HCT116 (cell line): ENCODE measurements around the gene FGF19. TPM values are rescaled to one million over a fixed set of nuclear protein-coding genes. Genes with fewer than 3 reads are reported as not detected.

Experiments used
- ATAC-seq: fragments of 200-7000 bp; cut with Tn5 transposase; 2 replicates; pipeline ENCODE4 v1.9.1; 2020; ENCODE audit warnings: mild to moderate bottlenecking, moderate library complexity
- BruUV-seq: library from RNA; stranded (reverse); fragments of 400-500 nt; replicated peaks from 2 replicates; lab custom pipeline; 2021; lab: Mats Ljungman, UMichigan
- CTCF ChIA-PET: fragments of 300-600 bp; sonication (Branson Sonifier 250); formaldehyde crosslinking; loops from one replicate; lab custom pipeline; 2021; ENCODE audit warnings: antibody characterized with exemption; lab: Charles Lee
- POLR2A ChIA-PET: fragments of 300-600, 350-600 bp; sonication (Branson Sonifier 250); formaldehyde crosslinking; loops from one replicate; lab custom pipeline; 2021; ENCODE audit warnings: antibody characterized with exemption; lab: Charles Lee
- RAD21 ChIA-PET, 2 experiments: fragments of 300-600 bp; sonication (Branson Sonifier 250); formaldehyde crosslinking; loops; one replicate each; lab custom pipeline; 2023; ENCODE audit warnings: low total read pairs in 2 of 2; ENCODE audit not compliant: uncharacterized antibody in 2 of 2, unreplicated experiment in 2 of 2, low non-redundant PET in 1 of 2; lab: Charles Lee
- DNase-seq: peaks from one replicate; pipeline ENCODE4 v3.0.0-alpha.2; 2010; ENCODE audit warnings: low read depth, low spot score
- H2AFZ ChIP-seq: fragments of 200-600 bp; shearing (Covaris generic), sonication (generic); 2 replicates; pipeline ENCODE4 v1.6.1; 2017; ENCODE audit warnings: low read depth, mixed run types, mixed read lengths, antibody characterized with exemption, low read length; ENCODE audit not compliant: poor library complexity, severe bottlenecking
- H3K27ac ChIP-seq: 2 replicates; pipeline ENCODE4 v1.5.1; 2012; ENCODE audit warnings: low read depth, low read length
- H3K27me3 ChIP-seq: fragments of 200-600 bp; sonication (generic); 2 replicates; pipeline ENCODE4 v1.6.1; 2016; ENCODE audit warnings: mixed run types, low read length, mixed read lengths; ENCODE audit not compliant: insufficient read depth
- H3K36me3 ChIP-seq, 2 experiments: fragments of 200-500 bp in 1 of 2; fragments of 200-600 bp in 1 of 2; sonication (Bioruptor generic) in 1 of 2; sonication (generic) in 1 of 2; 2 replicates each; pipeline versions ENCODE4 v1.5.1 to v1.6.1; 2014 to 2016; ENCODE audit warnings: low read length in 2 of 2, inconsistent platforms in 1 of 2, mixed read lengths in 1 of 2, mixed run types in 1 of 2; ENCODE audit not compliant: insufficient read depth in 2 of 2, control insufficient read depth in 1 of 2
- H3K4me1 ChIP-seq, 2 experiments: fragments of 200-600 bp in 1 of 2; sonication (generic) in 1 of 2; 2 replicates each; pipeline versions ENCODE4 v1.5.1 to v1.6.1; 2012 to 2017; ENCODE audit warnings: low read length in 2 of 2, inconsistent platforms in 1 of 2, mild to moderate bottlenecking in 1 of 2, mixed read lengths in 1 of 2, mixed run types in 1 of 2, moderate library complexity in 1 of 2; ENCODE audit not compliant: insufficient read depth in 2 of 2, control insufficient read depth in 1 of 2
- H3K4me2 ChIP-seq: fragments of 200-600 bp; sonication (generic); 2 replicates; pipeline ENCODE4 v1.6.1; 2017; ENCODE audit warnings: mixed run types, low read length, mixed read lengths
- H3K4me3 ChIP-seq, 2 experiments: fragments of 200-600 bp in 1 of 2; sonication (generic) in 1 of 2; replicated peaks in 1 of 2; 2 replicates each; pipeline ENCODE4 v1.5.1; 2011 to 2016; ENCODE audit warnings: low read length in 2 of 2, control low read depth in 1 of 2, low read depth in 1 of 2, mild to moderate bottlenecking in 1 of 2, mixed read lengths in 1 of 2, mixed run types in 1 of 2
- H3K79me2 ChIP-seq: fragments of 200-600 bp; sonication (generic); 2 replicates; pipeline ENCODE4 v1.6.1; 2017; ENCODE audit warnings: mild to moderate bottlenecking, mixed run types, low read length, moderate library complexity, mixed read lengths; ENCODE audit not compliant: insufficient read depth
- H3K9ac ChIP-seq: fragments of 200-600 bp; sonication (generic); 2 replicates; pipeline ENCODE4 v1.6.1; 2016; ENCODE audit warnings: low read length, mixed read lengths
- H3K9me2 ChIP-seq: fragments of 200-600 bp; sonication (generic), shearing (Covaris generic); 2 replicates; pipeline ENCODE4 v1.6.1; 2017; ENCODE audit warnings: mixed run types, mild to moderate bottlenecking, moderate library complexity; ENCODE audit not compliant: insufficient read depth
- H3K9me3 ChIP-seq, 2 experiments: fragments of 200-500 bp in 1 of 2; fragments of 200-600 bp in 1 of 2; sonication (Bioruptor generic) in 1 of 2; sonication (generic) in 1 of 2; 2 replicates each; pipeline ENCODE4 v1.6.1; 2014 to 2017; ENCODE audit warnings: low read length in 2 of 2, mixed read lengths in 2 of 2, inconsistent platforms in 1 of 2, low read depth in 1 of 2, mild to moderate bottlenecking in 1 of 2, mixed run types in 1 of 2, moderate library complexity in 1 of 2; ENCODE audit not compliant: control insufficient read depth in 1 of 2, insufficient read depth in 1 of 2
- H4K20me1 ChIP-seq: fragments of 200-600 bp; sonication (generic), shearing (Covaris generic); 2 replicates; pipeline ENCODE4 v1.6.1; 2017; ENCODE audit warnings: mixed run types, mild to moderate bottlenecking, moderate library complexity; ENCODE audit not compliant: insufficient read depth
- CBX3 ChIP-seq: IDR thresholded peaks from 2 replicates; pipeline ENCODE4 v1.6.1; 2012; ENCODE audit warnings: low read depth
- CEBPB ChIP-seq: IDR thresholded peaks from 2 replicates; pipeline ENCODE4 v1.6.1; 2012; ENCODE audit warnings: low read depth
- EGR1 ChIP-seq: IDR thresholded peaks from 2 replicates; pipeline ENCODE4 v1.6.1; 2012; ENCODE audit warnings: low read depth
- ELF1 ChIP-seq: IDR thresholded peaks from 2 replicates; pipeline ENCODE4 v1.6.1; 2012; ENCODE audit warnings: low read depth, borderline replicate concordance
- EZH2phosphoT487 ChIP-seq: fragments of 200-600 bp; IDR thresholded peaks from 2 replicates; pipeline ENCODE4 v1.6.1; 2018; ENCODE audit warnings: antibody characterized with exemption, borderline replicate concordance
- FOSL1 ChIP-seq: IDR thresholded peaks from 2 replicates; pipeline ENCODE4 v1.6.1; 2012; ENCODE audit warnings: low read depth
- JUND ChIP-seq: IDR thresholded peaks from 2 replicates; pipeline ENCODE4 v1.6.1; 2012
- POLR2A ChIP-seq: IDR thresholded peaks from 2 replicates; pipeline ENCODE4 v1.7.0; 2011; ENCODE audit warnings: borderline replicate concordance; ENCODE audit not compliant: insufficient read depth, insufficient read length; ENCODE audit errors: extremely low read depth
- POLR2AphosphoS5 ChIP-seq: IDR thresholded peaks from 2 replicates; pipeline ENCODE4 v1.6.1; 2011; ENCODE audit warnings: mild to moderate bottlenecking, low read depth, low read length, moderate library complexity
- RAD21 ChIP-seq: IDR thresholded peaks from 2 replicates; pipeline ENCODE4 v1.6.1; 2012; ENCODE audit warnings: low read depth, mild to moderate bottlenecking
- SIN3A ChIP-seq: IDR thresholded peaks from 2 replicates; pipeline ENCODE4 v1.6.1; 2012; ENCODE audit warnings: low read depth
- TCF7L2 ChIP-seq: IDR thresholded peaks from 2 replicates; pipeline ENCODE4 v1.7.0; 2011; ENCODE audit warnings: borderline replicate concordance, inconsistent platforms; ENCODE audit not compliant: insufficient read depth, insufficient read length; ENCODE audit errors: extremely low read depth
- YY1 ChIP-seq: IDR thresholded peaks from 2 replicates; pipeline ENCODE4 v1.6.1; 2011; ENCODE audit warnings: low read length, low read depth, moderate library complexity, mild to moderate bottlenecking; ENCODE audit not compliant: insufficient replicate concordance; ENCODE audit errors: extremely low read depth
- ZFX ChIP-seq: fragments of 450-650 bp; IDR thresholded peaks from 2 replicates; pipeline ENCODE4 v1.6.1; 2017
- ZNF274 ChIP-seq: fragments of 200-500 bp; sonication (Bioruptor generic); IDR thresholded peaks from 2 replicates; pipeline ENCODE4 v1.6.1; 2014; ENCODE audit warnings: mild to moderate bottlenecking, low read depth, low read length, inconsistent platforms
- intact Hi-C: fragments of 100-400 bp; cut with micrococcal nuclease; formaldehyde crosslinking; loops from 2 replicates; pipeline ENCODE4 v1.10.0; 2022
- total RNA-seq: library from RNA; stranded (reverse); gene quantifications from one replicate; pipeline ENCODE4 v1.2.1, GENCODE V29; 2021; ENCODE audit not compliant: unreplicated experiment
- TF ChIP-seq, protein P1 (sequence below): IDR thresholded peaks from 2 replicates; pipeline ENCODE4 v1.6.1; 2011; ENCODE audit warnings: mild to moderate bottlenecking, low read length, moderate library complexity; ENCODE audit not compliant: insufficient replicate concordance; ENCODE audit errors: extremely low read depth
- TF ChIP-seq, protein P2 (sequence below), 3 experiments: fragments of 200-600 bp in 1 of 3; sonication (generic) in 1 of 3; IDR thresholded peaks in 2 of 3; conservative IDR thresholded peaks in 1 of 3; 2 replicates each; pipeline ENCODE4 v1.5.1; 2012 to 2017; ENCODE audit warnings: low read depth in 2 of 3, low read length in 2 of 3, antibody characterized with exemption in 1 of 3, borderline replicate concordance in 1 of 3, control low read depth in 1 of 3, mild to moderate bottlenecking in 1 of 3, mixed read lengths in 1 of 3, mixed run types in 1 of 3, moderate library complexity in 1 of 3; ENCODE audit not compliant: insufficient read depth in 1 of 3
- TF ChIP-seq, protein P3 (sequence below): IDR thresholded peaks from 2 replicates; pipeline ENCODE4 v1.6.1; 2012

The FGF19 gene
- total RNA-seq, 1 experiment from 2014 or later: 37.5 TPM

DNA sequence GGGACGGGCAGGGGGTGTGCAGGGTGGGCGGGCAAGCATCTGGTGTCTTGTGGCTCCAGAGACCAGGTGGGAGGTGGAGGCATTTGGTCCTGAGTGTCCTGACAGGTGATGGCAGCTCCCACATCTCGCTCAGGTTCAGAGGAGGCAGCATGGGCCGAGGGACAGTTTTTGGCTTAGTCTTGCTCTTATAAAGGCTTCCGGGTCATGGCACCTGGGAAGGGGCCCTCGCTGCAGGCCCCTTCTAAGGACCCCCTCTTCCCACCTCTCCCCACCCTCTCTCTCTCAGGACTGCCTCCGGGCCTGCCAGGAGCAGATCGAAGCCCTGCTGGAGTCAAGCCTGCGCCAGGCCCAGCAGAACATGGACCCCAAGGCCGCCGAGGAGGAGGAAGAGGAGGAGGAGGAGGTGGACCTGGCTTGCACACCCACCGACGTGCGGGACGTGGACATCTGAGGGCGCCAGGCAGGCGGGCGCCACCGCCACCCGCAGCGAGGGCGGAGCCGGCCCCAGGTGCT lies 52.9 kb downstream of the FGF19 start (continued):
- TF ChIP-seq, protein P1, sequence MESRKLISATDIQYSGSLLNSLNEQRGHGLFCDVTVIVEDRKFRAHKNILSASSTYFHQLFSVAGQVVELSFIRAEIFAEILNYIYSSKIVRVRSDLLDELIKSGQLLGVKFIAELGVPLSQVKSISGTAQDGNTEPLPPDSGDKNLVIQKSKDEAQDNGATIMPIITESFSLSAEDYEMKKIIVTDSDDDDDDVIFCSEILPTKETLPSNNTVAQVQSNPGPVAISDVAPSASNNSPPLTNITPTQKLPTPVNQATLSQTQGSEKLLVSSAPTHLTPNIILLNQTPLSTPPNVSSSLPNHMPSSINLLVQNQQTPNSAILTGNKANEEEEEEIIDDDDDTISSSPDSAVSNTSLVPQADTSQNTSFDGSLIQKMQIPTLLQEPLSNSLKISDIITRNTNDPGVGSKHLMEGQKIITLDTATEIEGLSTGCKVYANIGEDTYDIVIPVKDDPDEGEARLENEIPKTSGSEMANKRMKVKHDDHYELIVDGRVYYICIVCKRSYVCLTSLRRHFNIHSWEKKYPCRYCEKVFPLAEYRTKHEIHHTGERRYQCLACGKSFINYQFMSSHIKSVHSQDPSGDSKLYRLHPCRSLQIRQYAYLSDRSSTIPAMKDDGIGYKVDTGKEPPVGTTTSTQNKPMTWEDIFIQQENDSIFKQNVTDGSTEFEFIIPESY: no peak
- TF ChIP-seq EGR1: no peak
- TF ChIP-seq, all 23 proteins: peak for 0

GRCh38 chr11:69650081-69650831 lies 53.6 kb downstream of the FGF19 start:
- Histone ChIP-seq H3K9me2 (no peaks in the 10 kb centered on the region), H3K4me2 (no peak overlapping the region), H4K20me1 (peaks cover 37% of the 10 kb centered on the region; the same call in 1 of the 2 replicates), H3K36me3 (peaks cover 58 to 70% of the 10 kb centered on the region in 2 experiments), H3K27me3 (no peaks in the 10 kb centered on the region), H3K79me2 (peaks cover 69% of the 10 kb centered on the region), H3K4me1 (peaks cover 0 to 70% of the 10 kb centered on the region in 2 experiments; a peak in 3 of 4 replicates), H2AFZ (no peak overlapping the region), H3K9me3 (no peaks in the 10 kb centered on the region), H3K4me3 (no peak overlapping the region), H3K9ac (no peak overlapping the region), H3K27ac (no peak overlapping the region; the same call in 1 of the 2 replicates)
- no TSS peak for BruUV-seq
- CTCF ChIA-PET: no interaction called here
- DNase-seq: no peak
- intact Hi-C loops: no loop called here
- ATAC-seq: no peak
- POLR2A ChIA-PET: no interaction called here
- RAD21 ChIA-PET: interaction anchor here in 1 of 2 experiments (0.6 kb wide), 1 partner anchor 34 kb away, joined by 6 read pairs; no protein-coding TSS in a partner anchor
- TF ChIP-seq YY1 (no peak), TCF7L2 (no peak), ZFX (no peak), POLR2AphosphoS5 (no peak), FOSL1 (no peak), EGR1 (no peak), CBX3 (no peak), CEBPB (no peak), SIN3A (no peak), EZH2phosphoT487 (no peak), ELF1 (no peak), POLR2A (no peak), ZNF274 (no peak), RAD21 (no peak), JUND (no peak)
- TF ChIP-seq, protein P1: no peak
- TF ChIP-seq, protein P2, sequence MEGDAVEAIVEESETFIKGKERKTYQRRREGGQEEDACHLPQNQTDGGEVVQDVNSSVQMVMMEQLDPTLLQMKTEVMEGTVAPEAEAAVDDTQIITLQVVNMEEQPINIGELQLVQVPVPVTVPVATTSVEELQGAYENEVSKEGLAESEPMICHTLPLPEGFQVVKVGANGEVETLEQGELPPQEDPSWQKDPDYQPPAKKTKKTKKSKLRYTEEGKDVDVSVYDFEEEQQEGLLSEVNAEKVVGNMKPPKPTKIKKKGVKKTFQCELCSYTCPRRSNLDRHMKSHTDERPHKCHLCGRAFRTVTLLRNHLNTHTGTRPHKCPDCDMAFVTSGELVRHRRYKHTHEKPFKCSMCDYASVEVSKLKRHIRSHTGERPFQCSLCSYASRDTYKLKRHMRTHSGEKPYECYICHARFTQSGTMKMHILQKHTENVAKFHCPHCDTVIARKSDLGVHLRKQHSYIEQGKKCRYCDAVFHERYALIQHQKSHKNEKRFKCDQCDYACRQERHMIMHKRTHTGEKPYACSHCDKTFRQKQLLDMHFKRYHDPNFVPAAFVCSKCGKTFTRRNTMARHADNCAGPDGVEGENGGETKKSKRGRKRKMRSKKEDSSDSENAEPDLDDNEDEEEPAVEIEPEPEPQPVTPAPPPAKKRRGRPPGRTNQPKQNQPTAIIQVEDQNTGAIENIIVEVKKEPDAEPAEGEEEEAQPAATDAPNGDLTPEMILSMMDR (IDR thresholded peaks at IDR 0.05 in 2 of 3, conservative IDR thresholded peaks at IDR 0.05 in 1 of 3; ENCODE audit: borderline replicate concordance in 1 of 3, insufficient read depth in 1 of 3, low read depth in 2 of 3, low read length in 2 of 3): no peak
- TF ChIP-seq, protein P3, sequence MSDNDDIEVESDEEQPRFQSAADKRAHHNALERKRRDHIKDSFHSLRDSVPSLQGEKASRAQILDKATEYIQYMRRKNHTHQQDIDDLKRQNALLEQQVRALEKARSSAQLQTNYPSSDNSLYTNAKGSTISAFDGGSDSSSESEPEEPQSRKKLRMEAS: no peak
